ENCODE results near the gene RPP14.

DNA sequence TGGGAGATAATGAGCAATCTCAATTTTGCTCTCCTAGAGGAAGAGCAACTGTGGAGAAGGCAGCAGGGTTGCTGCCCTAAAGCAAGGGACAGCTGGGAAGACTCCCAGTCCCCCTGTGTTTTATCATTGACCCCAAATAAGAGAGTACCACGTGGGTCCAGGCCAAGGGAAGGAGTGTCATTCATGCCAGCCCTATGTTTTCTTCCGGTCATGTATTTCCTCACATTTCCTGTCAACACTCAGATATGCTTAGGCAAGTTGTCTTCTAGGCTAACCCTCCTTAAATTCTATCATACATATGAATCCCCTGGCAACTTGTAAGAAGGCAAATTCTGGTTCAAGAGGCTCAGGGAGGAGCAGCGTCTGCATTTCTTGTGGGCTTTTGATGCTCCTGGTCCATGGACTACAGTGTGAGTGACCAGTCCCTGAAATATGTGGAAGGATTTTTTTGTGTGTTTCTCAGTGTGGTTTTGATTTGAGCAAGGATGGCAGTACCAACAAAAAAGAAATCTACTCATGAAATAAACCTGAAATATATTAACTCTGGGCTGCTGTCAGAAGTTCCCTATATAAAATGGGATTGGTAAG is 31.9 kb upstream of the RPP14 start:
- TF ChIP-seq, protein P1, sequence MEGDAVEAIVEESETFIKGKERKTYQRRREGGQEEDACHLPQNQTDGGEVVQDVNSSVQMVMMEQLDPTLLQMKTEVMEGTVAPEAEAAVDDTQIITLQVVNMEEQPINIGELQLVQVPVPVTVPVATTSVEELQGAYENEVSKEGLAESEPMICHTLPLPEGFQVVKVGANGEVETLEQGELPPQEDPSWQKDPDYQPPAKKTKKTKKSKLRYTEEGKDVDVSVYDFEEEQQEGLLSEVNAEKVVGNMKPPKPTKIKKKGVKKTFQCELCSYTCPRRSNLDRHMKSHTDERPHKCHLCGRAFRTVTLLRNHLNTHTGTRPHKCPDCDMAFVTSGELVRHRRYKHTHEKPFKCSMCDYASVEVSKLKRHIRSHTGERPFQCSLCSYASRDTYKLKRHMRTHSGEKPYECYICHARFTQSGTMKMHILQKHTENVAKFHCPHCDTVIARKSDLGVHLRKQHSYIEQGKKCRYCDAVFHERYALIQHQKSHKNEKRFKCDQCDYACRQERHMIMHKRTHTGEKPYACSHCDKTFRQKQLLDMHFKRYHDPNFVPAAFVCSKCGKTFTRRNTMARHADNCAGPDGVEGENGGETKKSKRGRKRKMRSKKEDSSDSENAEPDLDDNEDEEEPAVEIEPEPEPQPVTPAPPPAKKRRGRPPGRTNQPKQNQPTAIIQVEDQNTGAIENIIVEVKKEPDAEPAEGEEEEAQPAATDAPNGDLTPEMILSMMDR (IDR thresholded peaks at IDR 0.05) = no peak
- TF ChIP-seq POLR2AphosphoS5 (IDR thresholded peaks at IDR 0.05) = no peak
